ENCODE results near the gene KRT7.
"Not testable (repeated sequence)": the region's sequence is repeated elsewhere in the genome, so short reads cannot be mapped to it uniquely, and the experiment has no call there.

KRT7 gene

GRCh38 chr12:52248541-52249461 is 15.8 kb downstream of the KRT7 start:
- no peaks in the 10 kb centered on the region for H4K20me1 ChIP-seq
- H3K4me2 ChIP-seq = peak overlapping the region in 2 of 11 experiments; percentile 28 to 36; a peak in 2 of 22 replicates
- H3K9ac ChIP-seq = no peak overlapping the region
- H3K36me3 ChIP-seq = no peaks in the 10 kb centered on the region
- H3K4me1 ChIP-seq = peaks cover 24 to 51% (median 40%) of the 10 kb centered on the region in 10 experiments
- H3K9me3 ChIP-seq (replicated peaks in 1 of 11) = no peaks in the 10 kb centered on the region
- H3K27me3 ChIP-seq = peaks cover 10 to 21% (median 16%) of the 10 kb centered on the region in 11 experiments; a peak in 21 of 22 replicates
- no peak overlapping the region for H3K27ac ChIP-seq
- H3K4me3 ChIP-seq = no peak overlapping the region
- no peak for TF ChIP-seq Cebpa-rat (IDR thresholded peaks at IDR 0.05)

GRCh38 chr12:52249511-52250047 is 16.5 kb downstream of the KRT7 start:
- H3K9me3 ChIP-seq (replicated peaks in 1 of 11) = no peaks in the 10 kb centered on the region
- peak overlapping the region in 2 of 11 experiments; percentile 28 to 36; a peak in 3 of 22 replicates for H3K4me2 ChIP-seq
- peaks cover 16 to 43% (median 32%) of the 10 kb centered on the region in 10 experiments for H3K4me1 ChIP-seq
- no peak for TF ChIP-seq Cebpa-rat (IDR thresholded peaks at IDR 0.05)
- H3K9ac ChIP-seq = no peak overlapping the region
- peaks cover 10 to 21% (median 16%) of the 10 kb centered on the region in 11 experiments; a peak in 21 of 22 replicates for H3K27me3 ChIP-seq
- no peaks in the 10 kb centered on the region for H3K36me3 ChIP-seq
- H3K4me3 ChIP-seq = no peak overlapping the region
- no peak overlapping the region for H3K27ac ChIP-seq
- no peaks in the 10 kb centered on the region for H4K20me1 ChIP-seq

GRCh38 chr12:52250048-52250990 is 17.3 kb downstream of the KRT7 start:
- Histone ChIP-seq H3K27ac (no peak overlapping the region), H3K27me3 (peaks cover 10 to 21% (median 16%) of the 10 kb centered on the region in 11 experiments; a peak in 21 of 22 replicates), H3K36me3 (no peaks in the 10 kb centered on the region), H3K4me2 (peak overlapping the region in 1 of 11 experiments; percentile 15; a peak in 2 of 22 replicates), H3K9me3 (replicated peaks in 1 of 11) (no peaks in the 10 kb centered on the region), H3K4me3 (no peak overlapping the region), H4K20me1 (no peaks in the 10 kb centered on the region), H3K4me1 (peaks cover 11 to 36% (median 25%) of the 10 kb centered on the region in 10 experiments; a peak in 19 of 20 replicates), H3K9ac (no peak overlapping the region)
- no peak for TF ChIP-seq Cebpa-rat (IDR thresholded peaks at IDR 0.05)

- Histone ChIP-seq H3K27ac (no peak overlapping the region), H3K4me1 (peaks cover 0 to 28% (median 16%) of the 10 kb centered on the region in 10 experiments; a peak in 14 of 20 replicates)
Measured at GRCh38 chr12:52251367-52252051, 18.5 kb downstream of the KRT7 start.

GRCh38 chr12:52252175-52252615 is 19.2 kb downstream of the KRT7 start:
- H3K4me2 ChIP-seq = peak overlapping the region in 7 of 11 experiments; percentile 22 to 60 (median 42); a peak in 11 of 22 replicates
- not testable (repeated sequence) for H3K36me3 ChIP-seq; H3K27ac ChIP-seq; H4K20me1 ChIP-seq; H3K9ac ChIP-seq; H3K4me3 ChIP-seq; H3K9me3 ChIP-seq (replicated peaks in 1 of 11)
- H3K27me3 ChIP-seq = peaks cover 10 to 21% (median 16%) of the 10 kb centered on the region in 11 experiments; a peak in 21 of 22 replicates
- H3K4me1 ChIP-seq = peaks cover 0 to 28% (median 16%) of the 10 kb centered on the region in 10 experiments; a peak in 12 of 20 replicates

More at GRCh38 chr12:52251367-52252051, 18.5 kb downstream of the KRT7 start:
- H3K4me3 ChIP-seq = no peak overlapping the region
- peaks cover 10 to 21% (median 16%) of the 10 kb centered on the region in 11 experiments; a peak in 21 of 22 replicates for H3K27me3 ChIP-seq
- no peaks in the 10 kb centered on the region for H3K9me3 ChIP-seq (replicated peaks in 1 of 11)
- TF ChIP-seq Cebpa-rat (IDR thresholded peaks at IDR 0.05) = no peak
- H3K36me3 ChIP-seq = no peaks in the 10 kb centered on the region
- H4K20me1 ChIP-seq = no peaks in the 10 kb centered on the region
- peak overlapping the region in 8 of 11 experiments; percentile 15 to 60 (median 39); a peak in 13 of 22 replicates for H3K4me2 ChIP-seq
- H3K9ac ChIP-seq = no peak overlapping the region

GRCh38 chr12:52252728-52253343 is 19.8 kb downstream of the KRT7 start:
- Histone ChIP-seq H3K36me3 (no peaks in the 10 kb centered on the region), H3K4me3 (no peak overlapping the region), H3K27ac (no peak overlapping the region), H4K20me1 (no peaks in the 10 kb centered on the region), H3K27me3 (peaks cover 10 to 21% (median 16%) of the 10 kb centered on the region in 11 experiments; a peak in 21 of 22 replicates), H3K4me2 (peak overlapping the region in 3 of 11 experiments; percentile 6 to 60 (median 42); a peak in 1 of 22 replicates), H3K4me1 (peaks cover 0 to 28% (median 16%) of the 10 kb centered on the region in 10 experiments; a peak in 12 of 20 replicates), H3K9ac (no peak overlapping the region), H3K9me3 (replicated peaks in 1 of 11) (no peaks in the 10 kb centered on the region)
- no peak for TF ChIP-seq Cebpa-rat (IDR thresholded peaks at IDR 0.05)

- Histone ChIP-seq H3K9ac (no peak overlapping the region), H3K36me3 (no peaks in the 10 kb centered on the region), H3K4me1 (peaks cover 0 to 28% (median 16%) of the 10 kb centered on the region in 10 experiments; a peak in 12 of 20 replicates), H3K4me2 (no peak overlapping the region), H3K4me3 (no peak overlapping the region), H3K27me3 (peaks cover 10 to 21% (median 16%) of the 10 kb centered on the region in 11 experiments; a peak in 21 of 22 replicates), H3K27ac (no peak overlapping the region), H3K9me3 (replicated peaks in 1 of 11) (peaks cover 0 to 4% (median 0%) of the 10 kb centered on the region in 11 experiments; a peak in 1 of 22 replicates), H4K20me1 (no peaks in the 10 kb centered on the region)
- no peak for TF ChIP-seq Cebpa-rat (IDR thresholded peaks at IDR 0.05)
Measured at GRCh38 chr12:52253391-52254179, 20.5 kb downstream of the KRT7 start.
